H9 (cell line): ENCODE measurements around the gene ITGAE. TPM values are rescaled to one million over a fixed set of nuclear protein-coding genes. Genes with fewer than 3 reads are reported as not detected.
"Not testable (repeated sequence)": the region's sequence is repeated elsewhere in the genome, so short reads cannot be mapped to it uniquely, and the experiment has no call there.

ENCODE experiments used
- DNase-seq: peaks from one replicate; pipeline ENCODE4 v3.0.0-alpha.2; 2017
- H2AFZ ChIP-seq: one replicate; pipeline ENCODE4 v1.6.1; 2013; ENCODE audit warnings: mild to moderate bottlenecking, low read length, control low read depth, moderate library complexity
- H2AK5ac ChIP-seq: 2 replicates; pipeline ENCODE4 v1.6.1; 2013; ENCODE audit warnings: low read length, control low read depth, mixed read lengths; ENCODE audit not compliant: insufficient read length
- H2BK120ac ChIP-seq: one replicate; pipeline ENCODE4 v1.6.1; 2013; ENCODE audit warnings: low read depth, mild to moderate bottlenecking, low read length, control low read depth, inconsistent platforms; ENCODE audit not compliant: poor library complexity, severe bottlenecking
- H2BK12ac ChIP-seq: 2 replicates; pipeline ENCODE4 v1.6.1; 2013; ENCODE audit warnings: low read length, control low read depth, mixed read lengths, low read depth; ENCODE audit not compliant: insufficient read length
- H2BK15ac ChIP-seq: 2 replicates; pipeline ENCODE4 v1.6.1; 2013; ENCODE audit warnings: low read depth, low read length, control low read depth
- H2BK20ac ChIP-seq: one replicate; pipeline ENCODE4 v1.6.1; 2013; ENCODE audit warnings: low read depth, mild to moderate bottlenecking, low read length, control low read depth, inconsistent platforms; ENCODE audit not compliant: poor library complexity, severe bottlenecking
- H2BK5ac ChIP-seq: 2 replicates; pipeline ENCODE4 v1.6.1; 2013; ENCODE audit warnings: low read length, control low read depth, mixed read lengths; ENCODE audit not compliant: insufficient read length
- H3K14ac ChIP-seq: 2 replicates; pipeline ENCODE4 v1.6.1; 2013; ENCODE audit warnings: low read length, control low read depth; ENCODE audit not compliant: insufficient read depth
- H3K18ac ChIP-seq: 2 replicates; pipeline ENCODE4 v1.6.1; 2013; ENCODE audit warnings: low read depth, mild to moderate bottlenecking, mixed read lengths, low read length, control low read depth; ENCODE audit not compliant: insufficient read length
- H3K23ac ChIP-seq: 2 replicates; pipeline ENCODE4 v1.6.1; 2013; ENCODE audit warnings: low read length, control low read depth, mixed read lengths, low read depth; ENCODE audit not compliant: insufficient read length
- H3K23me2 ChIP-seq: 2 replicates; pipeline ENCODE4 v1.6.1; 2013; ENCODE audit warnings: low read depth, mild to moderate bottlenecking, mixed read lengths, low read length, control low read depth; ENCODE audit not compliant: insufficient read length, poor library complexity, severe bottlenecking
- H3K27ac ChIP-seq: 2 replicates; pipeline ENCODE4 v1.5.1; 2013; ENCODE audit warnings: low read length, control low read depth, mixed read lengths, low read depth; ENCODE audit not compliant: insufficient read length
- H3K27me3 ChIP-seq: 2 replicates; pipeline ENCODE4 v1.6.1; 2013; ENCODE audit warnings: low read length, control low read depth, inconsistent platforms; ENCODE audit not compliant: insufficient read depth
- H3K4ac ChIP-seq: 2 replicates; pipeline ENCODE4 v1.6.1; 2013; ENCODE audit warnings: low read depth, mild to moderate bottlenecking, control low read depth, inconsistent platforms, low read length, moderate library complexity
- H3K4me1 ChIP-seq: 2 replicates; pipeline ENCODE4 v1.6.1; 2013; ENCODE audit warnings: low read length, control low read depth, inconsistent platforms; ENCODE audit not compliant: insufficient read depth
- H3K4me2 ChIP-seq: 2 replicates; pipeline ENCODE4 v1.6.1; 2013; ENCODE audit warnings: low read length, control low read depth, mixed read lengths; ENCODE audit not compliant: insufficient read length, insufficient read depth
- H3K56ac ChIP-seq: 2 replicates; pipeline ENCODE4 v1.6.1; 2013; ENCODE audit warnings: low read depth, mild to moderate bottlenecking, mixed read lengths, low read length, control low read depth; ENCODE audit not compliant: insufficient read length
- H3K79me1 ChIP-seq: 2 replicates; pipeline ENCODE4 v1.6.1; 2013; ENCODE audit warnings: low read depth, mild to moderate bottlenecking, moderate library complexity, low read length, control low read depth, inconsistent platforms; ENCODE audit not compliant: insufficient read depth, poor library complexity, severe bottlenecking
- H3K79me2 ChIP-seq: 2 replicates; pipeline ENCODE4 v1.6.1; 2013; ENCODE audit warnings: low read length, control low read depth, inconsistent platforms; ENCODE audit not compliant: insufficient read depth
- H3K9ac ChIP-seq: 2 replicates; pipeline ENCODE4 v1.6.1; 2013; ENCODE audit warnings: low read length, control low read depth, mixed read lengths; ENCODE audit not compliant: insufficient read length; ENCODE audit errors: extremely low read depth
- H3K9me3 ChIP-seq: one replicate; pipeline ENCODE4 v1.6.1; 2013; ENCODE audit warnings: low read depth, low read length, inconsistent platforms; ENCODE audit not compliant: control insufficient read depth
- H3T11ph ChIP-seq: one replicate; pipeline ENCODE4 v1.6.1; 2013; ENCODE audit warnings: mild to moderate bottlenecking, low read length, control low read depth, inconsistent platforms
- H4K20me1 ChIP-seq: one replicate; pipeline ENCODE4 v1.6.1; 2013; ENCODE audit not compliant: control insufficient read depth, insufficient read length, insufficient read depth
- H4K5ac ChIP-seq: 2 replicates; pipeline ENCODE4 v1.6.1; 2013; ENCODE audit warnings: low read depth, mild to moderate bottlenecking, mixed read lengths, low read length, control low read depth; ENCODE audit not compliant: insufficient read length
- H4K8ac ChIP-seq: replicated peaks from 2 replicates; pipeline ENCODE4 v1.6.1; 2013; ENCODE audit warnings: low read length, control low read depth, mixed read lengths, low read depth; ENCODE audit not compliant: insufficient read length
- H4K91ac ChIP-seq: 2 replicates; pipeline ENCODE4 v1.6.1; 2013; ENCODE audit warnings: low read depth, mild to moderate bottlenecking, moderate library complexity, mixed read lengths, low read length, control low read depth; ENCODE audit not compliant: insufficient read length
- H3K27ac Mint-ChIP-seq, 3 experiments: 2 replicates in 2 of 3; 3 replicates in 1 of 3; pipeline ENCODE4 v1.8.0; 2020 to 2021; ENCODE audit warnings: mixed read lengths in 3 of 3, mild to moderate bottlenecking in 1 of 3, moderate library complexity in 1 of 3
- H3K27me3 Mint-ChIP-seq: 2 replicates; pipeline ENCODE4 v1.8.0; 2021; ENCODE audit warnings: low read depth, mild to moderate bottlenecking, moderate library complexity, mixed read lengths
- H3K36me3 Mint-ChIP-seq, 3 experiments: 2 replicates in 2 of 3; 3 replicates in 1 of 3; pipeline ENCODE4 v1.8.0; 2020 to 2021; ENCODE audit warnings: low read depth in 3 of 3, mixed read lengths in 3 of 3; ENCODE audit not compliant: insufficient read depth in 1 of 3
- H3K4me1 Mint-ChIP-seq, 2 experiments: 2 replicates each; pipeline ENCODE4 v1.8.0; 2020; ENCODE audit warnings: mixed read lengths in 2 of 2
- H3K4me3 Mint-ChIP-seq, 2 experiments: 2 replicates in 1 of 2; 3 replicates in 1 of 2; pipeline ENCODE4 v1.8.0; 2020 to 2021; ENCODE audit warnings: mild to moderate bottlenecking in 2 of 2, mixed read lengths in 2 of 2, moderate library complexity in 1 of 2
- H3K9me3 Mint-ChIP-seq, 2 experiments: 2 replicates in 1 of 2; 3 replicates in 1 of 2; pipeline ENCODE4 v1.8.0; 2020; ENCODE audit warnings: mild to moderate bottlenecking in 2 of 2, mixed read lengths in 2 of 2, moderate library complexity in 1 of 2
- WGBS: extraction: QIAGEN DNeasy Blood & Tissue Kit; methylation state at CpG from one replicate; pipeline ENCODE4 v1.1.7; 2013; ENCODE audit warnings: missing lambda C conversion rate, low lambda C conversion rate, mixed read lengths; ENCODE audit not compliant: insufficient read length; ENCODE audit errors: extremely low coverage; 5-methylcytosine and 5-hydroxymethylcytosine counted together
- total RNA-seq: library from RNA; stranded (reverse); gene quantifications from 2 replicates; pipeline ENCODE4 v1.2.1, GENCODE V29; 2021
- TF ChIP-seq, protein P1 (sequence below): fragments of 200-600 bp; sonication (generic); conservative IDR thresholded peaks from 3 replicates; pipeline ENCODE4 v1.8.0; 2021; ENCODE audit warnings: antibody characterized with exemption, mild to moderate bottlenecking

The ITGAE gene
- total RNA-seq, 1 experiment from 2014 or later, result 23.5 TPM

DNA sequence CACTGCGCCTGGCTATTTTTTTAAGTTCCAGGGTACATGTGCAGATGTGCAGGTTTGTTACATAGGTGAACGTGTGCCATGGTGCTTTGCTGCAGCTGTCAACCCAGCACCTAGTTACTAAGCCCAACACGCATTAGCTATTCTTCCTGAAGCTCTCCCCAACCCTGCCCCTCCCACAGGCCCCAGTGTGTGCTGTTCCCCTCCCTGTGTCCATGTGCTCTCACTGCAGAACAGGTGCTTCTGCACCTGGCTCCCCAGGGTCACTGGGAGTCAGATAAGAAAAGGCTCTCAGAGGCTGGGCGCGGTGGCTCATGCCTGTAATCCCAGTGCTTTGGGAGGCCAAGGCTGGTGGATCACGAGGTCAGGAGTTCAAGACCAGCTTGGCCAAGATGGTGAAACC is 71.1 kb downstream of the ITGAE start:
- Histone ChIP-seq H2AK5ac (no peak overlapping the region), H3K27me3 (no peaks in the 10 kb centered on the region), H2BK120ac (no peak overlapping the region), H4K5ac (no peak overlapping the region), H2AFZ (no peak overlapping the region), H2BK20ac (no peak overlapping the region), H3K9ac (no peak overlapping the region), H3K27ac (no peak overlapping the region), H3T11ph (no peak overlapping the region), H3K79me1 (peaks cover 4% of the 10 kb centered on the region), H4K8ac (no peak overlapping the region), H3K79me2 (peaks cover 8% of the 10 kb centered on the region; the same call in 1 of the 2 replicates), H4K91ac (no peak overlapping the region), H2BK12ac (no peak overlapping the region), H3K4me2 (no peak overlapping the region), H3K14ac (no peak overlapping the region), H3K4ac (no peak overlapping the region), H3K23ac (no peak overlapping the region), H4K20me1 (no peaks in the 10 kb centered on the region), H3K56ac (no peak overlapping the region), H2BK5ac (no peak overlapping the region), H3K9me3 (no peaks in the 10 kb centered on the region), H2BK15ac (no peak overlapping the region), H3K4me1 (no peaks in the 10 kb centered on the region; the same call in 1 of the 2 replicates), H3K23me2 (no peaks in the 10 kb centered on the region), H3K18ac (no peak overlapping the region)
- peak overlapping the region in 1 of 3 experiments; percentile 70; a peak in 1 of 7 replicates for H3K27ac Mint-ChIP-seq
- peaks cover 29 to 33% (median 32%) of the 10 kb centered on the region in 3 experiments; a peak in 6 of 7 replicates for H3K36me3 Mint-ChIP-seq
- no CpG with 5 or more reads among the region's 6 CpGs for WGBS
- H3K4me1 Mint-ChIP-seq, result peaks cover 20% of the 10 kb centered on the region in 2 experiments
- no peaks in the 10 kb centered on the region for H3K9me3 Mint-ChIP-seq
- no peak for DNase-seq
- TF ChIP-seq, protein P1, sequence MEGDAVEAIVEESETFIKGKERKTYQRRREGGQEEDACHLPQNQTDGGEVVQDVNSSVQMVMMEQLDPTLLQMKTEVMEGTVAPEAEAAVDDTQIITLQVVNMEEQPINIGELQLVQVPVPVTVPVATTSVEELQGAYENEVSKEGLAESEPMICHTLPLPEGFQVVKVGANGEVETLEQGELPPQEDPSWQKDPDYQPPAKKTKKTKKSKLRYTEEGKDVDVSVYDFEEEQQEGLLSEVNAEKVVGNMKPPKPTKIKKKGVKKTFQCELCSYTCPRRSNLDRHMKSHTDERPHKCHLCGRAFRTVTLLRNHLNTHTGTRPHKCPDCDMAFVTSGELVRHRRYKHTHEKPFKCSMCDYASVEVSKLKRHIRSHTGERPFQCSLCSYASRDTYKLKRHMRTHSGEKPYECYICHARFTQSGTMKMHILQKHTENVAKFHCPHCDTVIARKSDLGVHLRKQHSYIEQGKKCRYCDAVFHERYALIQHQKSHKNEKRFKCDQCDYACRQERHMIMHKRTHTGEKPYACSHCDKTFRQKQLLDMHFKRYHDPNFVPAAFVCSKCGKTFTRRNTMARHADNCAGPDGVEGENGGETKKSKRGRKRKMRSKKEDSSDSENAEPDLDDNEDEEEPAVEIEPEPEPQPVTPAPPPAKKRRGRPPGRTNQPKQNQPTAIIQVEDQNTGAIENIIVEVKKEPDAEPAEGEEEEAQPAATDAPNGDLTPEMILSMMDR, result no peak
- no peak overlapping the region for H3K4me3 Mint-ChIP-seq
- no peaks in the 10 kb centered on the region for H3K27me3 Mint-ChIP-seq

DNA sequence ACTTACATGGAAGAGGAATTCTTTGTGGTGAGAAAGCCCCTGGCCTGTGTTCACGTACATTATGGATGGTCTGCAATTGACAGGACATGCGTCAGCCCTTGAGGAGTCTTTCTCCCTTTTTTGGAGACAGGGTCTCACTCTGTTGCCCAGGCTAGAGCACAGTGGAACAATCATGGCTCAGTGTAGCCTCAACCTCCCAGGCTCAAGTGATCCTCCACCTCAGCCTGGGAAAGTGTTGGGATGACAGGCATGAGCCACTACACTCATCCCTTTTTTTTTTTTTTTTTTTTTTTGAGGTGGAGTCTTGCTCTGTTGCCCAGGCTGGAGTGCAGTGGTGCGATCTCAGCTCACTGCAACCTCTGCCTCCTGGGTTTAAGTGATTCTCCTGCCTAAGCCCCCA is 72.9 kb downstream of the ITGAE start:
- not testable (repeated sequence) for H3K27ac Mint-ChIP-seq, H3K4me2 ChIP-seq, H3K18ac ChIP-seq, H3K4me3 Mint-ChIP-seq, H2BK15ac ChIP-seq, H3K4me1 ChIP-seq, H3K14ac ChIP-seq, H3K79me2 ChIP-seq, H4K20me1 ChIP-seq, H2AFZ ChIP-seq, H2BK120ac ChIP-seq, H4K91ac ChIP-seq, H3K79me1 ChIP-seq, H4K5ac ChIP-seq, H4K8ac ChIP-seq, H3K9me3 ChIP-seq, H3K27me3 Mint-ChIP-seq, H3K4ac ChIP-seq, H3K9ac ChIP-seq, H3K23me2 ChIP-seq, H3K9me3 Mint-ChIP-seq, DNase-seq, H2BK20ac ChIP-seq, H3K27ac ChIP-seq, H3T11ph ChIP-seq, H2BK12ac ChIP-seq, H2BK5ac ChIP-seq, H3K23ac ChIP-seq, H3K56ac ChIP-seq, H3K27me3 ChIP-seq, H2AK5ac ChIP-seq
- H3K36me3 Mint-ChIP-seq, result peaks cover 31 to 40% (median 38%) of the 10 kb centered on the region in 3 experiments; a peak in 6 of 7 replicates
- peaks cover 23 to 26% of the 10 kb centered on the region in 2 experiments for H3K4me1 Mint-ChIP-seq
- no CpG with 5 or more reads among the region's 3 CpGs for WGBS
